WTC11 (cell line): ENCODE measurements around the gene CD46. TPM values are rescaled to one million over a fixed set of nuclear protein-coding genes. Genes with fewer than 3 reads are reported as not detected.

Experiments
- ATAC-seq: fragments of 200-7000 bp; cut with Tn5 transposase; 2 replicates; pipeline ENCODE4 v1.10.0; 2021; ENCODE audit warnings: mild to moderate bottlenecking, moderate library complexity
- CTCF ChIA-PET: fragments of 300-600 bp; sonication (Branson Sonifier 250); formaldehyde crosslinking; loops from one replicate; lab custom pipeline; 2021; ENCODE audit warnings: antibody characterized with exemption; lab: Charles Lee
- POLR2A ChIA-PET: fragments of 350-600 bp; sonication (Branson Sonifier 250); formaldehyde crosslinking; loops from one replicate; lab custom pipeline; 2021; ENCODE audit warnings: antibody characterized with exemption; lab: Charles Lee
- DNase-seq: peaks from one replicate; pipeline ENCODE4 v3.0.0; 2021; ENCODE audit warnings: low spot score
- H3K27ac Mint-ChIP-seq: 2 replicates; pipeline ENCODE4 v1.8.0; 2021; ENCODE audit warnings: mixed read lengths
- H3K27me3 Mint-ChIP-seq: 2 replicates; pipeline ENCODE4 v1.8.0; 2021; ENCODE audit warnings: low read depth, mild to moderate bottlenecking, moderate library complexity, mixed read lengths
- H3K36me3 Mint-ChIP-seq: 2 replicates; pipeline ENCODE4 v1.8.0; 2021; ENCODE audit warnings: mixed read lengths
- H3K4me1 Mint-ChIP-seq: 2 replicates; pipeline ENCODE4 v1.8.0; 2022; ENCODE audit warnings: mixed read lengths
- H3K4me3 Mint-ChIP-seq: 2 replicates; pipeline ENCODE4 v1.8.0; 2021; ENCODE audit warnings: mild to moderate bottlenecking, moderate library complexity, mixed read lengths
- H3K9me3 Mint-ChIP-seq: 2 replicates; pipeline ENCODE4 v1.8.0; 2021; ENCODE audit warnings: mixed read lengths
- ATF2 ChIP-seq: sonication (generic); formaldehyde crosslinking; IDR thresholded peaks from 2 replicates; pipeline ENCODE4 v1.8.1; 2022; ENCODE audit warnings: low read depth, missing genetic modification reagents, borderline replicate concordance
- E2F4 ChIP-seq: sonication (generic); formaldehyde crosslinking; IDR thresholded peaks from 2 replicates; pipeline ENCODE4 v1.8.1; 2022; ENCODE audit warnings: low read depth, mild to moderate bottlenecking, moderate library complexity, missing genetic modification reagents, borderline replicate concordance
- FOXP1 ChIP-seq: sonication (generic); formaldehyde crosslinking; IDR thresholded peaks from 2 replicates; pipeline ENCODE4 v1.8.0; 2022; ENCODE audit warnings: missing genetic modification reagents, mild to moderate bottlenecking, moderate library complexity, borderline replicate concordance
- GABPB1 ChIP-seq: sonication (generic); formaldehyde crosslinking; IDR thresholded peaks from 2 replicates; pipeline ENCODE4 v1.8.1; 2023; ENCODE audit warnings: mild to moderate bottlenecking, missing genetic modification reagents
- JUN ChIP-seq: sonication (generic); formaldehyde crosslinking; IDR thresholded peaks from 2 replicates; pipeline ENCODE4 v1.8.0; 2023; ENCODE audit warnings: mild to moderate bottlenecking, missing genetic modification reagents
- SMAD3 ChIP-seq: sonication (generic); formaldehyde crosslinking; IDR thresholded peaks from 2 replicates; pipeline ENCODE4 v1.8.0; 2022; ENCODE audit warnings: missing genetic modification reagents, mild to moderate bottlenecking, borderline replicate concordance
- SOX15 ChIP-seq: fragments of 250-450 bp; sonication (Bioruptor Pico); IDR thresholded peaks from 2 replicates; pipeline ENCODE4 v1.9.0; 2021; ENCODE audit warnings: mild to moderate bottlenecking
- ZBTB43 ChIP-seq: sonication (generic); formaldehyde crosslinking; IDR thresholded peaks from 2 replicates; pipeline ENCODE4 v1.8.1; 2023; ENCODE audit warnings: mild to moderate bottlenecking, missing genetic modification reagents
- ZNF317 ChIP-seq: sonication (generic); formaldehyde crosslinking; IDR thresholded peaks from 2 replicates; pipeline ENCODE4 v1.8.1; 2023; ENCODE audit warnings: low read depth, mild to moderate bottlenecking, moderate library complexity, missing genetic modification reagents, borderline replicate concordance
- total RNA-seq: library from RNA; stranded (reverse); gene quantifications from 3 replicates; pipeline ENCODE4 v1.2.3, GENCODE V29; 2021
- TF ChIP-seq, protein P1 (sequence below): sonication (generic); formaldehyde crosslinking; IDR thresholded peaks from 2 replicates; pipeline ENCODE4 v1.8.1; 2023; ENCODE audit warnings: mild to moderate bottlenecking, missing genetic modification reagents
- TF ChIP-seq, protein P2 (sequence below): sonication (generic); formaldehyde crosslinking; IDR thresholded peaks from 2 replicates; pipeline ENCODE4 v1.8.0; 2022; ENCODE audit warnings: mild to moderate bottlenecking, missing genetic modification reagents
- TF ChIP-seq, protein P3 (sequence below): fragments of 250-450 bp; sonication (Bioruptor Pico); IDR thresholded peaks from 2 replicates; pipeline ENCODE4 v1.9.0; 2021; ENCODE audit warnings: mild to moderate bottlenecking, borderline replicate concordance

CD46 gene
- total RNA-seq, 1 experiment from 2014 or later: 150 TPM

DNA sequence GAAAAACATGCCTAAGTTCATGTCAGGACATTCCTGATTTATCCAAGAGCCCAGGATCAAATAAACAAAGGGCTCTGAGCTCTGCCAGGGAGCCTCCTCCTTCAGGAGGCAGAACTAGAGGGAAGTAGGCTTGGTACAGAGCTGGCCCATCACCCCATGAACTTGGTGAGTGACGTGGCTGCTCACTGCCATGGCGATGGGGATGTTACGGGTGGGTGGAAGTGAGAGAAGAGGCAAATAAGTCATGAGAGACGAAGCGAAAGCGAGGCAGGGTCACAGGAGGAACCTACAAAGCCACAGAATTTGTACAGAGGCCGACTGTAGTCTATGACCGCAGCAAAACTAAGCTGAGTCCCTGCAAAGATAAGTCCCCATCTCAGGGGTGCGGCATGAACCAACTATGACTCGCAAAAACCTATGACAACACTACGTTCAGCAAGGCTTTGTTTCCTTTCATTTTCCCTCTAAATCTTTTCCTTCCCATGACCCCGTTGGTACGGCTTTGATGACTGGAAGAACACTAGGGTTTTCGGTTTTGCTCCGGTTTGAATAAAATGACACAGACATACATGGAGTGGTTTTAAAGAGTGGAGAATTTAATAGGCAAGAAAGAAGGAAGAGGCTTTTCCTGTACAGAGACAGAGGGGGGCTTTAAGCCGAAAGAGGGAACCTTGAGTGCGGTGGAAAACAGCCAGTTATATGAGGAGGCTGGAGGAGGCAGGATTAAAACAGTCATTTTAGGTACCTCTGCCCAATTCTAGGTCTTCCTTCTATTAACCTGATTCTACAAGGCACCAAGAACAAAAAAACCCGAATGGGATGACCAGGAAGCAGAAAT, 74.1 kb downstream of the CD46 start:
- TF ChIP-seq E2F4 (CRISPR knock-in tag) (no peak), SOX15 (CRISPR knock-in tag) (no peak), ZBTB43 (CRISPR knock-in tag) (no peak), SMAD3 (no peak), JUN (CRISPR knock-in tag) (no peak), ZNF317 (CRISPR knock-in tag) (no peak), ATF2 (CRISPR knock-in tag) (no peak)
- TF ChIP-seq, protein P1, sequence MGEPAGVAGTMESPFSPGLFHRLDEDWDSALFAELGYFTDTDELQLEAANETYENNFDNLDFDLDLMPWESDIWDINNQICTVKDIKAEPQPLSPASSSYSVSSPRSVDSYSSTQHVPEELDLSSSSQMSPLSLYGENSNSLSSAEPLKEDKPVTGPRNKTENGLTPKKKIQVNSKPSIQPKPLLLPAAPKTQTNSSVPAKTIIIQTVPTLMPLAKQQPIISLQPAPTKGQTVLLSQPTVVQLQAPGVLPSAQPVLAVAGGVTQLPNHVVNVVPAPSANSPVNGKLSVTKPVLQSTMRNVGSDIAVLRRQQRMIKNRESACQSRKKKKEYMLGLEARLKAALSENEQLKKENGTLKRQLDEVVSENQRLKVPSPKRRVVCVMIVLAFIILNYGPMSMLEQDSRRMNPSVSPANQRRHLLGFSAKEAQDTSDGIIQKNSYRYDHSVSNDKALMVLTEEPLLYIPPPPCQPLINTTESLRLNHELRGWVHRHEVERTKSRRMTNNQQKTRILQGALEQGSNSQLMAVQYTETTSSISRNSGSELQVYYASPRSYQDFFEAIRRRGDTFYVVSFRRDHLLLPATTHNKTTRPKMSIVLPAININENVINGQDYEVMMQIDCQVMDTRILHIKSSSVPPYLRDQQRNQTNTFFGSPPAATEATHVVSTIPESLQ (CRISPR knock-in tag): no peak
- TF ChIP-seq, protein P2, sequence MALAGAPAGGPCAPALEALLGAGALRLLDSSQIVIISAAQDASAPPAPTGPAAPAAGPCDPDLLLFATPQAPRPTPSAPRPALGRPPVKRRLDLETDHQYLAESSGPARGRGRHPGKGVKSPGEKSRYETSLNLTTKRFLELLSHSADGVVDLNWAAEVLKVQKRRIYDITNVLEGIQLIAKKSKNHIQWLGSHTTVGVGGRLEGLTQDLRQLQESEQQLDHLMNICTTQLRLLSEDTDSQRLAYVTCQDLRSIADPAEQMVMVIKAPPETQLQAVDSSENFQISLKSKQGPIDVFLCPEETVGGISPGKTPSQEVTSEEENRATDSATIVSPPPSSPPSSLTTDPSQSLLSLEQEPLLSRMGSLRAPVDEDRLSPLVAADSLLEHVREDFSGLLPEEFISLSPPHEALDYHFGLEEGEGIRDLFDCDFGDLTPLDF (CRISPR knock-in tag): no peak
- H3K4me3 Mint-ChIP-seq: no peak overlapping the region
- ATAC-seq (no peak), DNase-seq (no peak)
- ChIA-PET CTCF (interaction anchor here (1.3 to 4.1 kb wide), 3 partner anchors 14 to 137 kb away, joined by 3 to 18 read pairs (median 4); no protein-coding TSS in a partner anchor), POLR2A (no interaction called here)
- no peak overlapping the region for H3K27ac Mint-ChIP-seq
- peaks cover 22% of the 10 kb centered on the region for H3K4me1 Mint-ChIP-seq
- no peaks in the 10 kb centered on the region for H3K9me3 Mint-ChIP-seq
- no peaks in the 10 kb centered on the region for H3K36me3 Mint-ChIP-seq
- H3K27me3 Mint-ChIP-seq: no peaks in the 10 kb centered on the region

DNA sequence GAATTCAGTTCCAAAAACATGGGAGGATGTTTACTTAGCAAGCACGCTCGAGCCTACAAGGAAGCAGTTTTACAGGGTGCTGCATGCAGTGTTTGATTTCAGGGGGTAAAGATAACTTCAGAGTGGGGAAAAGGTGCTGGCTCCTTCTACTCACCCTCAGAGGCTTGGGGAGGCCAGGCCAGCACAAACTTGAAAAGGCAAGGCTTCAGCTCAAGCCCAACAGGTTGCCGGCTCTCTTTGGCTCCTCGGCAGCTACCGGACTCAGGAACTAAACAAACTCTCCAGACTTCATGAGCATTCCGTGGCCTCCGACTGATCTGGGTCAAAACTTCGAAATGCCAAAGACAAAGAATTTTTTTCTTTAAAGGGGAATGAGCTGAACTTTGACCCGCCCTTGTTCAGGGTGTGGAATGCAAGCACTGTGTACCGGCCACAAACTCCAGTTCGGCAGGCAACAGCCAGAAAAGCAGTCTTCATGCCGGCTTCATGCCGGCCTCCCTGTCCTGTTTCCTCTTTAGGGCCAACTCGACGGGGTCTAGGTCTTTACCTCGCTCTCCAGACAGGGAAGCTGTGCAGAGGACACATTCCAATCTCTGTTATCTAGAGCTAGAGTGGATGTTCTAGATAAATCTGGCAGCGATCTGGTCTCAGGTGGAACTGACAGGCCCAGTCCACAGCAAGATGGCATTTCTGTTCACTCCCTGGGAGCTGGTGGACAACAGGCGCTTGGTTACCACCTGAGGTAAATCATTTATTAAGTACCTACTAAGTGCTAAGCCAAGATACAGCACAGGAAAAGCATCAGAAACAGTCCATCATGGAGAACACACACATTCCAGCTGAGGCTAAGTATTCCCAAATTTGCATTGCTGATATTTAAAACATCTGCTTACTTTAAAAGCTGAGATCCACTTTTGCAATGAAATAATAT, 75.0 kb downstream of the CD46 start:
- CTCF ChIA-PET: interaction anchor here (0.7 to 7.0 kb wide), 10 partner anchors 14 to 1874 kb away, joined by 3 to 66 read pairs (median 4); no protein-coding TSS in a partner anchor
- TF ChIP-seq, protein P3, sequence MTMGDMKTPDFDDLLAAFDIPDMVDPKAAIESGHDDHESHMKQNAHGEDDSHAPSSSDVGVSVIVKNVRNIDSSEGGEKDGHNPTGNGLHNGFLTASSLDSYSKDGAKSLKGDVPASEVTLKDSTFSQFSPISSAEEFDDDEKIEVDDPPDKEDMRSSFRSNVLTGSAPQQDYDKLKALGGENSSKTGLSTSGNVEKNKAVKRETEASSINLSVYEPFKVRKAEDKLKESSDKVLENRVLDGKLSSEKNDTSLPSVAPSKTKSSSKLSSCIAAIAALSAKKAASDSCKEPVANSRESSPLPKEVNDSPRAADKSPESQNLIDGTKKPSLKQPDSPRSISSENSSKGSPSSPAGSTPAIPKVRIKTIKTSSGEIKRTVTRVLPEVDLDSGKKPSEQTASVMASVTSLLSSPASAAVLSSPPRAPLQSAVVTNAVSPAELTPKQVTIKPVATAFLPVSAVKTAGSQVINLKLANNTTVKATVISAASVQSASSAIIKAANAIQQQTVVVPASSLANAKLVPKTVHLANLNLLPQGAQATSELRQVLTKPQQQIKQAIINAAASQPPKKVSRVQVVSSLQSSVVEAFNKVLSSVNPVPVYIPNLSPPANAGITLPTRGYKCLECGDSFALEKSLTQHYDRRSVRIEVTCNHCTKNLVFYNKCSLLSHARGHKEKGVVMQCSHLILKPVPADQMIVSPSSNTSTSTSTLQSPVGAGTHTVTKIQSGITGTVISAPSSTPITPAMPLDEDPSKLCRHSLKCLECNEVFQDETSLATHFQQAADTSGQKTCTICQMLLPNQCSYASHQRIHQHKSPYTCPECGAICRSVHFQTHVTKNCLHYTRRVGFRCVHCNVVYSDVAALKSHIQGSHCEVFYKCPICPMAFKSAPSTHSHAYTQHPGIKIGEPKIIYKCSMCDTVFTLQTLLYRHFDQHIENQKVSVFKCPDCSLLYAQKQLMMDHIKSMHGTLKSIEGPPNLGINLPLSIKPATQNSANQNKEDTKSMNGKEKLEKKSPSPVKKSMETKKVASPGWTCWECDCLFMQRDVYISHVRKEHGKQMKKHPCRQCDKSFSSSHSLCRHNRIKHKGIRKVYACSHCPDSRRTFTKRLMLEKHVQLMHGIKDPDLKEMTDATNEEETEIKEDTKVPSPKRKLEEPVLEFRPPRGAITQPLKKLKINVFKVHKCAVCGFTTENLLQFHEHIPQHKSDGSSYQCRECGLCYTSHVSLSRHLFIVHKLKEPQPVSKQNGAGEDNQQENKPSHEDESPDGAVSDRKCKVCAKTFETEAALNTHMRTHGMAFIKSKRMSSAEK (CRISPR knock-in tag): no peak
- TF ChIP-seq FOXP1: no peak
- TF ChIP-seq GABPB1 (CRISPR knock-in tag): no peak
- no peak overlapping the region for H3K4me3 Mint-ChIP-seq
- ATAC-seq: no peak
- no peaks in the 10 kb centered on the region for H3K27me3 Mint-ChIP-seq
- POLR2A ChIA-PET: no interaction called here
- DNase-seq: no peak
- no peaks in the 10 kb centered on the region for H3K36me3 Mint-ChIP-seq
- H3K9me3 Mint-ChIP-seq: no peaks in the 10 kb centered on the region
- H3K4me1 Mint-ChIP-seq: peaks cover 22% of the 10 kb centered on the region
- no peak overlapping the region for H3K27ac Mint-ChIP-seq
